ENCODE data around the gene LYPLA2.

DNA sequence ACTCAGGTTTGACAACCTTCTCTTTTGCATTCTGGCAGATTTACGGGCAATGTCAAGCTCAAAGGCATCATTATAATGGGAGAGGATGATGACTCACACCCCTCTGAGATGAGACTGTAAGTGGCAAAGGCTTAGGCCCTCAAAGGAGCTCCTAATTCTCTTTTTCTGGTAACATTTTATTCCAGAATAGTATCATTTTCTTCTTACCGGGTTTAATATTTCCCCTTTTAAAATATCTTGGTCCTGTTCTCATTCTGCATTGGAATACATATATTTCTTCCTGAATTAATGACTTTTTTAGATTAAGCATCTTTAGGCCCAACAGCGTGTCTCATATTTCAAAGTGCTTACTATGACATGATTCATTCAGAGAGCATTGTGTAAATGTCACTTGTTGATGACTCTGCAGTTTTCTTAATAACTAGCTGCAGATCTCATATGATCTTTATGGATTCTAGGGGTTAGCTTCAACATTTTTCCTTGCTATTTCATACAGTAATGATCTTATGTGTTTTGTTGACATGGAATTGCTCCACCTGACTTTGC lies 11.0 kb upstream of the LYPLA2 start:
- TF ChIP-seq CTCF (IDR thresholded peaks at IDR 0.05), result no peak
- TF ChIP-seq CHD2 (IDR thresholded peaks at IDR 0.05; ENCODE audit: low read length, partially characterized antibody), result no peak
- TF ChIP-seq EP300 (IDR thresholded peaks at IDR 0.05; ENCODE audit: borderline replicate concordance in 1 of 2, low read depth in 1 of 2, low read length in 1 of 2), result no peak
- no peak for TF ChIP-seq POLR2AphosphoS5 (IDR thresholded peaks at IDR 0.05; ENCODE audit: low read depth, low read length)
- TF ChIP-seq, protein P1, sequence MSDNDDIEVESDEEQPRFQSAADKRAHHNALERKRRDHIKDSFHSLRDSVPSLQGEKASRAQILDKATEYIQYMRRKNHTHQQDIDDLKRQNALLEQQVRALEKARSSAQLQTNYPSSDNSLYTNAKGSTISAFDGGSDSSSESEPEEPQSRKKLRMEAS (IDR thresholded peaks at IDR 0.05; ENCODE audit: low read depth), result 0 out of 2 replicates have a peak, but pooled peaks have one; percentile 33
- TF ChIP-seq SIN3A (IDR thresholded peaks at IDR 0.05; ENCODE audit: borderline replicate concordance, low read depth, low read length), result peak; percentile 17; the same call in 1 of the 2 replicates
- TF ChIP-seq USF1 (IDR thresholded peaks at IDR 0.05; ENCODE audit: borderline replicate concordance, low read depth), result no peak
- no peak for TF ChIP-seq SMC3 (IDR thresholded peaks at IDR 0.05; ENCODE audit: low read depth, low read length)
- no peak for TF ChIP-seq TEAD4 (IDR thresholded peaks at IDR 0.05; ENCODE audit: borderline replicate concordance, insufficient read depth)
- no peak for TF ChIP-seq EZH2phosphoT487 (IDR thresholded peaks at IDR 0.05; ENCODE audit: borderline replicate concordance, low read depth)
- no peak for TF ChIP-seq TAF1 (IDR thresholded peaks at IDR 0.05; ENCODE audit: borderline replicate concordance, low read depth, low read length)

Data from SK-N-SH (cell line).